CD14-positive monocyte (primary cell): ENCODE measurements around the gene PHF21B. TPM values are rescaled to one million over a fixed set of nuclear protein-coding genes. Genes with fewer than 3 reads are reported as not detected.

Source experiments
- DNase-seq, 3 donors: peaks; one replicate each; pipeline ENCODE4 v3.0.0-alpha.2; 2011 to 2022
- H2AFZ ChIP-seq: 2 replicates; pipeline ENCODE4 v1.6.0; 2012; ENCODE audit warnings: mild to moderate bottlenecking, low read depth, low read length, inconsistent platforms; ENCODE audit not compliant: insufficient read depth, poor library complexity, severe bottlenecking
- H3K27ac ChIP-seq, 2 donors: 1 replicate in 1 of 2; 2 replicates in 1 of 2; pipeline ENCODE4 v1.5.1; 2012 to 2013; ENCODE audit warnings: low read length in 2 of 2, control low read depth in 1 of 2, inconsistent platforms in 1 of 2, low read depth in 1 of 2, mild to moderate bottlenecking in 1 of 2
- H3K27me3 ChIP-seq, 2 donors: one replicate each; pipeline versions ENCODE4 v1.6.0 to v1.6.1; 2011 to 2013; ENCODE audit warnings: low read length in 2 of 2; ENCODE audit not compliant: control insufficient read depth in 2 of 2, insufficient read depth in 2 of 2
- H3K36me3 ChIP-seq, 2 donors: replicated peaks in 1 of 2; 1 replicate in 1 of 2; 2 replicates in 1 of 2; pipeline versions ENCODE4 v1.5.1 to v1.6.1; 2012 to 2013; ENCODE audit warnings: low read length in 2 of 2, control low read depth in 1 of 2, inconsistent platforms in 1 of 2, mild to moderate bottlenecking in 1 of 2; ENCODE audit not compliant: insufficient read depth in 2 of 2, control insufficient read depth in 1 of 2
- H3K4me1 ChIP-seq, 2 donors: 1 replicate in 1 of 2; 2 replicates in 1 of 2; pipeline versions ENCODE4 v1.5.1 to v1.6.1; 2012 to 2013; ENCODE audit warnings: low read length in 2 of 2, control low read depth in 1 of 2, inconsistent platforms in 1 of 2, mild to moderate bottlenecking in 1 of 2, moderate library complexity in 1 of 2; ENCODE audit not compliant: insufficient read depth in 2 of 2, control insufficient read depth in 1 of 2
- H3K4me2 ChIP-seq: replicated peaks from 2 replicates; pipeline ENCODE3; 2012; ENCODE audit warnings: low read length, moderate library complexity, mild to moderate bottlenecking; ENCODE audit not compliant: poor library complexity, severe bottlenecking; ENCODE audit errors: extremely low read depth
- H3K4me3 ChIP-seq, 3 experiments: fragments of 200-600 bp in 1 of 3; sonication (generic) in 1 of 3; replicated peaks in 1 of 3; 1 replicate in 2 of 3; 2 replicates in 1 of 3; pipeline ENCODE4 v1.5.1; 2011 to 2013; ENCODE audit warnings: low read length in 3 of 3, mild to moderate bottlenecking in 3 of 3, control low read depth in 2 of 3, low read depth in 2 of 3, inconsistent platforms in 1 of 3, moderate library complexity in 1 of 3
- H3K79me2 ChIP-seq: 2 replicates; pipeline ENCODE4 v1.6.0; 2012; ENCODE audit warnings: mild to moderate bottlenecking, control low read depth, inconsistent platforms, low read length, moderate library complexity; ENCODE audit not compliant: insufficient read depth
- H3K9ac ChIP-seq: 2 replicates; pipeline ENCODE4 v1.6.0; 2017; ENCODE audit warnings: low read length, mild to moderate bottlenecking; ENCODE audit not compliant: insufficient read depth, poor library complexity, severe bottlenecking
- H3K9me3 ChIP-seq, 2 donors: replicated peaks in 1 of 2; 1 replicate in 1 of 2; 2 replicates in 1 of 2; pipeline versions ENCODE4 v1.5.1 to v1.6.1; 2012 to 2013; ENCODE audit warnings: low read length in 2 of 2, control low read depth in 1 of 2; ENCODE audit not compliant: control insufficient read depth in 1 of 2, insufficient read depth in 1 of 2
- H4K20me1 ChIP-seq: 2 replicates; pipeline ENCODE4 v1.6.0; 2012; ENCODE audit warnings: mild to moderate bottlenecking, low read length, control low read depth, moderate library complexity; ENCODE audit not compliant: insufficient read depth
- H3K27ac Mint-ChIP-seq, 7 donors: one replicate each; pipeline ENCODE4 v1.8.0; 2020; ENCODE audit warnings: mild to moderate bottlenecking in 7 of 7, mixed read lengths in 7 of 7, moderate library complexity in 6 of 7, inconsistent platforms in 2 of 7
- H3K27me3 Mint-ChIP-seq, 3 donors: one replicate each; pipeline ENCODE4 v1.8.0; 2021 to 2022; ENCODE audit warnings: low read depth in 3 of 3, mild to moderate bottlenecking in 3 of 3, mixed read lengths in 3 of 3, moderate library complexity in 3 of 3, inconsistent platforms in 1 of 3
- H3K36me3 Mint-ChIP-seq, 2 donors: one replicate each; pipeline ENCODE4 v1.8.0; 2020; ENCODE audit warnings: mixed read lengths in 2 of 2, inconsistent platforms in 1 of 2, mild to moderate bottlenecking in 1 of 2
- H3K4me1 Mint-ChIP-seq: one replicate; pipeline ENCODE4 v1.8.0; 2020; ENCODE audit warnings: mild to moderate bottlenecking, mixed read lengths
- H3K4me3 Mint-ChIP-seq, 2 donors: one replicate each; pipeline ENCODE4 v1.8.0; 2020; ENCODE audit warnings: mild to moderate bottlenecking in 2 of 2, mixed read lengths in 2 of 2, moderate library complexity in 1 of 2
- H3K9me3 Mint-ChIP-seq, 7 donors: one replicate each; pipeline ENCODE4 v1.8.0; 2020 to 2022; ENCODE audit warnings: mixed read lengths in 7 of 7, mild to moderate bottlenecking in 6 of 7, moderate library complexity in 6 of 7, inconsistent platforms in 2 of 7
- WGBS: methylation state at CpG from one replicate; pipeline ENCODE4 v1.1.5; 2013; ENCODE audit warnings: missing lambda C conversion rate; ENCODE audit not compliant: insufficient coverage; 5-methylcytosine and 5-hydroxymethylcytosine counted together
- intact Hi-C, 2 donors: fragments of 100-400 bp; cut with micrococcal nuclease; formaldehyde crosslinking; loops; one replicate each; pipeline versions ENCODE4 v1.15.0 to v1.15.1; 2023
- polyA plus RNA-seq, 3 donors: library from polyadenylated mRNA; depleted of rRNA in 1 of 3; unstranded in 2 of 3; stranded (reverse) in 1 of 3; fragments of 300-500 nt in 2 of 3; fragments of >200 nt in 1 of 3; fragmentation: Illumina TruSeq in 2 of 3; gene quantifications; 1 replicate in 2 of 3; 2 replicates in 1 of 3; pipeline ENCODE4 v1.2.3, GENCODE V29; 2012 to 2021
- TF ChIP-seq, protein P1 (sequence below): fragments of 200-600 bp; IDR thresholded peaks from one replicate; pipeline ENCODE4 v1.8.0; 2022; ENCODE audit warnings: antibody characterized with exemption, mild to moderate bottlenecking

Gene PHF21B
- polyA plus RNA-seq, 3 donors, result not detected

DNA sequence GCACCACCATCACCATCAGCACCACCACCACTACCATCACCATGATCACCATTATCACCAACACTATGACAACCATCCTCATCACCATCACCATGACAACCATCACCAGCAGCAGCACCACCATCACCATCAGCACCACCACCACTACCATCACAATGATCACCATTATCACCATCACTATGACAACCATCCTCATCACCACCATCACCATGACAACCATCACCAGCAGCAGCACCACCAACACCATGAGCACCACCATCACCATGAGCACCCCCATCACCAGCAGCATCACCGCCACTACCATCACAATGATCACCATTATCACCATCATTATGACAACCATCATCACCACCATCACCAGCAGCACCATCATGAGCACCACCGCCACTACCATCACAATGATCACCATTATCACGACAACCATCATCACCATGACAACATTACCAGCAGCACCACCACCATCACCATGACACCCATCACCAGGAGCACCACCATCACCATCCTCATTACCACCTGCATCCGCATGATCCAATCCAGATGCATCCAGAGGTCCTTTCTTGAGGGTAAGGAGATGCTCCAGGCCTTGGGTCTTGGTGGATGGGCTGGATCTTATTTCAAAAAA lies 23.8 kb downstream of the PHF21B start:
- Mint-ChIP-seq H3K27me3 (peaks cover 1 to 7% (median 3%) of the 10 kb centered on the region in 3 donors), H3K9me3 (peaks cover 3 to 12% (median 6%) of the 10 kb centered on the region in 7 donors), H3K4me1 (no peaks in the 10 kb centered on the region), H3K27ac (no peak overlapping the region), H3K4me3 (no peak overlapping the region), H3K36me3 (no peaks in the 10 kb centered on the region)
- H3K4me1 ChIP-seq, result no peaks in the 10 kb centered on the region
- TF ChIP-seq, protein P1, sequence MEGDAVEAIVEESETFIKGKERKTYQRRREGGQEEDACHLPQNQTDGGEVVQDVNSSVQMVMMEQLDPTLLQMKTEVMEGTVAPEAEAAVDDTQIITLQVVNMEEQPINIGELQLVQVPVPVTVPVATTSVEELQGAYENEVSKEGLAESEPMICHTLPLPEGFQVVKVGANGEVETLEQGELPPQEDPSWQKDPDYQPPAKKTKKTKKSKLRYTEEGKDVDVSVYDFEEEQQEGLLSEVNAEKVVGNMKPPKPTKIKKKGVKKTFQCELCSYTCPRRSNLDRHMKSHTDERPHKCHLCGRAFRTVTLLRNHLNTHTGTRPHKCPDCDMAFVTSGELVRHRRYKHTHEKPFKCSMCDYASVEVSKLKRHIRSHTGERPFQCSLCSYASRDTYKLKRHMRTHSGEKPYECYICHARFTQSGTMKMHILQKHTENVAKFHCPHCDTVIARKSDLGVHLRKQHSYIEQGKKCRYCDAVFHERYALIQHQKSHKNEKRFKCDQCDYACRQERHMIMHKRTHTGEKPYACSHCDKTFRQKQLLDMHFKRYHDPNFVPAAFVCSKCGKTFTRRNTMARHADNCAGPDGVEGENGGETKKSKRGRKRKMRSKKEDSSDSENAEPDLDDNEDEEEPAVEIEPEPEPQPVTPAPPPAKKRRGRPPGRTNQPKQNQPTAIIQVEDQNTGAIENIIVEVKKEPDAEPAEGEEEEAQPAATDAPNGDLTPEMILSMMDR, result no peak
- H3K9ac ChIP-seq, result no peak overlapping the region
- no peak overlapping the region for H3K4me2 ChIP-seq
- no peak overlapping the region for H3K27ac ChIP-seq
- 96% methylated on average over 3 of the region's 4 CpGs for WGBS
- no peak overlapping the region for H3K4me3 ChIP-seq
- H3K79me2 ChIP-seq, result no peaks in the 10 kb centered on the region
- no peaks in the 10 kb centered on the region for H3K36me3 ChIP-seq
- no peak overlapping the region for H2AFZ ChIP-seq
- no peaks in the 10 kb centered on the region for H4K20me1 ChIP-seq
- peaks cover 0 to 3% of the 10 kb centered on the region in 2 donors for H3K9me3 ChIP-seq
- intact Hi-C loops, result no loop called here
- H3K27me3 ChIP-seq, result no peaks in the 10 kb centered on the region
- no peak for DNase-seq

DNA sequence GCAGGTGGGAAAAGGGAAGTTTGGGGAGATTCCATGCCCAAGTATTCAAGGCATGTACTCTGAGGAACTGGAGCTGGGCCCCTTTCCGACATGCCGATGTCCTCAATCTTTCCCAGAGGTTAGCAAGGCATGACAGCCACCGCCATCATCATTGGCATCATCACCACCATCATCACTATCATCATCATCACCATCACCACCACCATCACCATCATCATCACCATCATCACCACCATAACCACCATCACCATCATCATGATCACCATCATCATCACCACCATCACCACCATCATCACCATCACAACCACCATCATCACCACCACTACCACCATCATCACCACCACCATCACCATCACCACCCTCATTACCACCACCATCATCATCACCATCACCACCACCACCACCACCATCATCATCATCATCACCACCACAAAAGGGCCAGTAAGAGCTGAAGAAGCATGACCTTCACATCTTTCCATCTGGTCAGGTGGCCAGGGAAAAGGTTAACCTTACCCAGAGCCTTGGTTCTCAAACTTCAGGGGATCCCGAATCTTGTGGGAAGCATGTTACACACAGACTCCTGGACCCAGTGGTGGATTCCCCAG lies 25.8 kb downstream of the PHF21B start:
- no peaks in the 10 kb centered on the region for H3K36me3 ChIP-seq
- Mint-ChIP-seq H3K4me3 (no peak overlapping the region), H3K27me3 (peaks cover 4 to 7% (median 4%) of the 10 kb centered on the region in 3 donors), H3K4me1 (no peaks in the 10 kb centered on the region), H3K9me3 (peaks cover 0 to 12% (median 6%) of the 10 kb centered on the region in 7 donors), H3K27ac (no peak overlapping the region), H3K36me3 (no peaks in the 10 kb centered on the region)
- no peak for DNase-seq
- no peak overlapping the region for H3K4me3 ChIP-seq
- H3K27me3 ChIP-seq, result no peaks in the 10 kb centered on the region
- TF ChIP-seq, protein P1, result no peak
- WGBS, result 92% methylated on average over 4 of the region's 4 CpGs
- no peaks in the 10 kb centered on the region for H4K20me1 ChIP-seq
- H3K9me3 ChIP-seq, result peaks cover 0 to 3% of the 10 kb centered on the region in 2 donors
- no peaks in the 10 kb centered on the region for H3K79me2 ChIP-seq
- H3K4me1 ChIP-seq, result no peaks in the 10 kb centered on the region
- intact Hi-C loops, result no loop called here
- no peak overlapping the region for H3K9ac ChIP-seq
- no peak overlapping the region for H3K4me2 ChIP-seq
- H3K27ac ChIP-seq, result no peak overlapping the region
- no peak overlapping the region for H2AFZ ChIP-seq
